ACHN (cell line): ENCODE results near the gene GPR17.
A peak's percentile ranks its signal among the peaks of the same experiment; 100 is the strongest.

Source experiments
- DNase-seq: peaks from one replicate; pipeline ENCODE4 v3.0.0-alpha.2; 2015
- in situ Hi-C: cut with HindIII; loops from 2 replicates; pipeline ENCODE4 v1.10.0; 2017; ENCODE audit warnings: low sequenced_read_pairs, low pct_ligation_motif_present, low pct_unique_long_range_greater_than_20kb

GPR17 gene

GRCh38 chr2:127674241-127675209, 28.6 kb downstream of the GPR17 start:
- in situ Hi-C loops: no loop called here
- DNase-seq: peak; percentile 21

GRCh38 chr2:127675331-127676261, 29.6 kb downstream of the GPR17 start, which contains the start of gene LIMS2:
TSS of gene LIMS2 (minus strand) at chr2:127675530. CDS start at chr2:127675024, 506 bp downstream.
- in situ Hi-C loops: no loop called here
- DNase-seq: peak; percentile 65

DNA sequence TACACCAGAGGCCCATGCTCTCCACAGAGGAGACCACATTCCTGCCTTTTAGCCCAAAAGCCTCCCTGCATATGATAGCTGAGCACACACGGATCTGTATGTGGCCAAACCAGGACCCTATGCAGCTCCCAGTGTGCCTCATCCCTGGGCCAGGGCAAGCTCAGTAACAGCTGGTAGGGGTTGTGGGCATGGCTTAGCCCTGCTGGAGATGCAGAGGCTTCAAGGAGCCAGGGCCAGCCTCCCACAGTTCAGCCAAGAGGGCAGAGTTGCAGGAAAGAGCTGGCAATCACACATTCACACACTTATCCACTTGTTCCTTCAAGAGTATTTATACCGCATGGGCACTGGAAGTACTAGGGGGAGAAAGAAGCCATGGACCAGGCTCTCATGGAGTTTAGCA, 31.0 kb downstream of the GPR17 start:
- DNase-seq: no peak
- in situ Hi-C loops: no loop called here

GRCh38 chr2:127678531-127678930, 32.6 kb downstream of the GPR17 start:
- no peak for DNase-seq
- in situ Hi-C loops: no loop called here

DNA sequence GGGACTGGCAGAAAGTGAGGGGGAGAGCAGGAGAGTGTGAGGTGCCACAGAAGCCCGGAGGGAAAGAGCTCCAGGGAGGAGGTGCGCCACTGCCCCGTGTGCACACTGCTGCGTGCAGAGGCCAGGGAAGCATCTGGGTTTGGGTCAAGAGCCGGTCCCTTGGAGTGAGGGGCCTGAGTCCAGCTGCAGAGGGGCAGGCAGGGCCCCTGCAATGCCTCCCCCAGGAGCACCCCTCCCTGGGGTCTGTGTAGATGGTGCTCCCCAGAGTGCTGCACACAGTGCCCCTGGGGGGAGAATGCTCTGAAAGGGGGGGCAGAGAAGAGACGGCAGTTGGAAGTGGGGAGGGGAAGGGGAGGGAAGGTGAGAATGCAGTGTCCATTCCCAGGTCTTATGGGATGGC, 33.0 kb downstream of the GPR17 start:
- DNase-seq: no peak
- in situ Hi-C loops: no loop called here

- no peak for DNase-seq
Observed at GRCh38 chr2:127679680-127680361, 33.9 kb downstream of the GPR17 start.

DNA sequence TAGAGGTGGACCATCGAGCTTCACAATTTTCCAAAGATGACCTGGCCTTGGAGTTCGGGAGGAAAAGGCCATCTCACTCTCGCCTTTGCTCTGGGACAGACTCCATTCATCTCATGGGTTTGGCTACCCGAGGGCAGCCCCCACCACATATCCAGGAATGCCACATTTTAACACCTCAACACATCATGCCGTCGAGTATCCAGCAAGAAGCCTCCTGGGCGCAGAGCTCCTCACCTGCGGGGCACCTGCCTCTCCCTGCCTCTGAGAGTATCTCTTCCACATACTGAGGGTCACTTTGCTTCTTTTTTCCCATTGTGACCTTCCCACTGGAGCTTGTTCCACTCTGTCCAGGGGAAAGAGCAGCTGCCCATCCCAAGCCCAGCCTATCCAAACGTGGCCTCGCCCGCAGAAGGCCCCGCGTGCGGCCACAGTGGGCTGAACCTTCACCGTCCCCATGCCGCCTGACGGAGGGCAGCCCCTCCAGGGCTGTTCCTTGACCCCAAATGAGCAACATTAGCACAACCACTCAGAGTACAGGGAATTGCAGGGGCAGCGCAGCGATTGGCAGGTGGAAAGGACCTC, 34.8 kb downstream of the GPR17 start:
- in situ Hi-C loops: no loop called here
- no peak for DNase-seq

More at GRCh38 chr2:127679680-127680361, 33.9 kb downstream of the GPR17 start:
- in situ Hi-C loops: no loop called here

DNA sequence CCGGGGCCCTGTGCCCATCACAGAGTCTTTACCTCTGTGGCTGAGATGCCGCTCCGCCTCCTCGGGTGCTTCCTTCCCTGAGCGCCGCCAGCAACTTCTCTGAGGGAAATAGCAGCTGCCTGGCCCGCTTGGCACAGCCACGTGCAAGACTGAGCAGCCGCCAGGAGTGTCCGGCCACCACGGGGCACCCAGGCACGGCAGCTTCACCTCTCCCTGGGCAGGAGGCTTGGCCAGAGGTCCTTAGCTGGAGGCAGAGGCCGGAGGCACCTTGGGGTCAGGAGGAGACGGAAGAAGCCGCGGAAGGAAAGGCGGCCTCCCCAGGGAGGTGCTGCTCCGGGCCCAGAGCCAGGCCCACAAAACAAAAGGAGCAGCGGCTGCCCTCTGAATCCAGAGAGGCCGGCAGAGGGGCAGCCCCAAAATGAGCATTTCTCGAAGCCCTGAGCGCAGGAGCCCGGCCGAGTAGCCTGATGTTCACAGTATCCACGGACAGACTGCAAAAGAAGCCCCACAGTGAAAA, 35.4 kb downstream of the GPR17 start:
- in situ Hi-C loops: no loop called here
- no peak for DNase-seq

GRCh38 chr2:127681976-127682857, 36.3 kb downstream of the GPR17 start:
- no peak for DNase-seq
- in situ Hi-C loops: no loop called here

- no peak for DNase-seq
- in situ Hi-C loops: no loop called here
Observed at GRCh38 chr2:127683056-127683455, 37.1 kb downstream of the GPR17 start.

DNA sequence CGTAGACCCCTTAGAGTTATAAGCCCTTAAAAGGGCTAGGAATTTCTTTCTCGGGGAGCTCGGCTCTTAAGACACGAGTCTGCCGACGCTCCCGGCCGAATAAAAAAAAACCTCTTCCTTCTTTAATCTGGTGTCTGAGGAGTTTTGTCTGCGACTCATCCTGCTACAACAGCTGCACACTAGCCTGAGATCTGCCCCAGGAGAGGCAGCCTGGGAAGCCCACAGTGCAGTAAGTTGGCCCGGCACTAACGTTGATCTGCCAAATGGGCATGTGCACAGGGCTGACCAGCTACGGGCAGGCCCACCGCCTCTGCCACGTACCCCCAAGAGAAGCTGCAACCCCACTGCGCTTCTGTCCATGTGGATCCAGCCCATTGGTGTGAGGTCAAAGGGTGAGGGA, 37.8 kb downstream of the GPR17 start:
- peak; percentile 33 for DNase-seq

DNA sequence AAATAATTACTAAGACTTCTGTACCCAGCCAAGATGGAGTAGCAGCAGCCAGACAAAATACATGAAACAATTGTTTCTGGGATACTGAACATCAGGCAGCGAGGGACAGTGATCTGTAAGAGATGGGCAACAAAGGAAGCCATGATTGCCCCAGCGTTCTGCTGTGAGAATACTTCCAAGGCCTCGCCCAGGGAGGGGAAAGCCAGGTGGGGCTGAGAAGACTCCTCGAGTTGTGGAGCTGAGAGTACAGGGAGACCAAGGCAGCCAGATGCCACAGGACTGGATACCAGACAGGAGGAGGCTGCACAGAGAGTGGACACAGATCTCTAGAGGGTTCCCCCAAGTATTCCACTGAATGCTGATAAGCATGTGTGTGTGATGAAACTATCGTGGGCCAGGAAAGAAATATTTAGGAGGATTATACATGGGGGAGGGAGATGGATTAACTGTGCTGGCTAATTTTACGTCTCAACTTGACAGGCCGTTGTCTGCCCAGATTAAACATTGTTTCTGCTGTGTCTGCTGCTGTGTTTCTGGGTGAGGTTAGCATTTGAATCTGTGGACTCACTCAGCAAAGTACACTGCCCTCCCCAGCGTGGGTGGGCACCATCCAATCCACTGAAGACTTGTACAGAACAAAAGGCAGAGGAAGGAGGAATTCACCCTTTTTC, 39.6 kb downstream of the GPR17 start:
- in situ Hi-C loops: no loop called here
- DNase-seq: no peak

More for the DNA sequence above, 37.8 kb downstream of the GPR17 start:
- in situ Hi-C loops: no loop called here

GRCh38 chr2:127688405-127688804, 42.5 kb downstream of the GPR17 start:
- in situ Hi-C loops: no loop called here
- DNase-seq: no peak

DNA sequence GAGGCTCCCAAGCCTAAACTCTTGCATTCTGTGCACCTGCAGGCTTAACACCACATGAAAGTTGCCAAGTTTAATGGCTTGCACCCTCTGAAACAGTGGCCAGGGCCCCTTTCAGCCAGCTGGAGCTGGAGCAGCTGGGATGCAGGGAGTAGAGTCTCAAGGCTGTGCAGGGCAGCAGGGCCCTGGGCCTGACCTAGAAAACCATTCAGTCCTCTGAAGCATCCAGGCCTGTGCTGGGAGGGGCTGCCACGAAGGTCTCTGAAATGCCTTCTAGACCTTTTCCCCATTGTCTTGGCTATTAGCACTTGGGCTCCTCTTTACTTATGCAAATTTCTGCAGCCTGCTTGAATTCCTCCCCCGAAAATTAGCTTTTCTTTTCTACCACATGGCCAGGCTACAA, 44.7 kb downstream of the GPR17 start:
- DNase-seq: no peak
- in situ Hi-C loops: no loop called here

DNA sequence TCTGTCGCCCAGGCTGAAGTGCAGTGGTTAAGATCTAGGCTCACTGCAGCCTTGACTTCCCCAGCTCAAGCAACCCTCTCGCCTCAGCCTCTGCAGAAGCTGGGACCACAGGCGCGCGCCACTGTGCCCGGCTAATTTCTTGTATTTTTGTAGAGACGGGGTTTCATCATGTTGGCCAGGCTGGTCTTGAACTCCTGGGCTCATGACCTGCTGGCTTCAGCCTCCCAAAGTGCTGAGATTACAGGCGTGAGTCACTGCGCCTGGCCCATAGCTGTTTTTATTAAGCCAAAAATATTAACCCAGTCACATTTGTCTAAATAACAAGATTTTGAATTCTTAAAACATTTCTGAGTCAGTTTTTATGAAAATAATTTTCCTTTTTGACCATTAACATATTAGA, 49.0 kb downstream of the GPR17 start:
- DNase-seq: no peak
- in situ Hi-C loops: no loop called here

- DNase-seq: peak; percentile 8
- in situ Hi-C loops: no loop called here
Observed at GRCh38 chr2:127695491-127696472, 49.8 kb downstream of the GPR17 start.
